GM18502 (cell line): ENCODE measurements around the gene PRSS56.

Source experiments
- ATAC-seq: cut with Tn5 transposase; IDR thresholded peaks from one replicate; pipeline ENCODE4 v1.9.1; 2021; ENCODE audit warnings: mild to moderate bottlenecking; ENCODE audit not compliant: unreplicated experiment, poor library complexity

PRSS56 gene

DNA sequence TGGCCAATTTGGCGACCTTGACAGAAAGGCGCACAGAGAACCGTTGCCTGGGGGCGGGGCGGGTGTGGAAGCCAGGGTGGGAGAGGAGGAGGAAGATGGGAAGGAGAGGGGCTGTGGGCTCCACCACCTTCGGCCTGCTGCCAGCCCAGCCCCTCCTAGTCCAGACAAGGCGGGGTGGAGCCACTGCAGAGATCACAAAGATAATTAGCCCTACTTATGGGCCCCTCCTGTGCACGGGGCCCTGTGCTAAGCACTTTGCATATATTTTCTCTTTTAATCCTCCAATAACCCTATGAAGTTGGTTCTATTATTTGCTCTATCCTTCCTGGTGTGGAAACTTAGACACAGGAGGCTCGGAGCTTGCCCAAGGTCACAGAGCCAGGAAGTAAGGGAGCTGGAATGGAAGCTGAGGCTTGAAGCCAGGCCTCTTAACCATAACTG, 18.8 kb upstream of the PRSS56 start:
- no peak for ATAC-seq

DNA sequence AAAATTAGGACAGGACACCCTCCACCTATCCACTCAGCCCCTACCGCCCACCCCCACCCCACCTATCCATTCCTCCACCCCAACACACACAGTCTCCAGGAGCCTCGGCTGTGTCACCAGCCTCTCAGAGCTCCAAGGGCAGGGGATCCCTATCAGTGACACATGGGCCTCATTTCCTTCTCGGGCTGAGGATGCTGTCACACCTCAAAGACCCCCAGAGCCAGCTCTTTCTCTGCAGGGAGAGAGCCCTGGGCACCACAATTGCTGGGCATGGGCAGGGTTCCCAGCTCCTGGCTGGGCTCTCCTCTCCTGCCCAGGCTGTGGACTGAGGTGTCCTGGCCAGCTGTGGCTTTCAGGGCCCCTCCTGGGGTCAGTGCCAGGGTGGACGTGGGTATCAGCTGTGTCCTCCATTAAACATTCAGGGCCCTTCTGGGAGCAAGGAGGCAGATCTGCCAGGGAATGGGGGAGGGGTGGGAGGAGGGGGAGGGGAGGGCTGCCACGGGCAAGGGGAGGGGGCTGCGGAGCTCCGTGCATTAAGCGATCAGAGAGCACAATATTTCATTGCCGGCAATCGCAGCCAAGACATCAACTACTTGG, 18.3 kb upstream of the PRSS56 start:
- ATAC-seq = no peak

DNA sequence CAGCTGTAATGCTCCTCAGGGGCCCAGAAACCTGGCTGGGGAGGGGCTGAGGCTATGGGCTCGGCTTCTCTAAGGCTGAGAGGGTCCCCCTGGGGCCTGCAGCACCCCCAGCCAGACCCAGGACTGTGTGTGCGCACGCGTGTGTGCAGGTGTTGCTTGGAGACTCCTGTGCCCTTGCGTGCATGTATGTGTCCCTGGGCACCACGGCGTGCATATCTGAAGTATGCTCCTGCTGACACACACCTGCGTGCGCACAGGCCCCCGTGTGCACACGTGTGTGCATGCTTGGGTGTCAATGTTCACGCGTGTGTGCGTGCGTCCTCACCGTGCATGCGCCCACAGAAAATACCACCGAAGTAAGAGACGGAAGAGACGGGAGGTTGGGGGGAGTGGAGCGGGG, 17.7 kb upstream of the PRSS56 start:
- no peak for ATAC-seq

DNA sequence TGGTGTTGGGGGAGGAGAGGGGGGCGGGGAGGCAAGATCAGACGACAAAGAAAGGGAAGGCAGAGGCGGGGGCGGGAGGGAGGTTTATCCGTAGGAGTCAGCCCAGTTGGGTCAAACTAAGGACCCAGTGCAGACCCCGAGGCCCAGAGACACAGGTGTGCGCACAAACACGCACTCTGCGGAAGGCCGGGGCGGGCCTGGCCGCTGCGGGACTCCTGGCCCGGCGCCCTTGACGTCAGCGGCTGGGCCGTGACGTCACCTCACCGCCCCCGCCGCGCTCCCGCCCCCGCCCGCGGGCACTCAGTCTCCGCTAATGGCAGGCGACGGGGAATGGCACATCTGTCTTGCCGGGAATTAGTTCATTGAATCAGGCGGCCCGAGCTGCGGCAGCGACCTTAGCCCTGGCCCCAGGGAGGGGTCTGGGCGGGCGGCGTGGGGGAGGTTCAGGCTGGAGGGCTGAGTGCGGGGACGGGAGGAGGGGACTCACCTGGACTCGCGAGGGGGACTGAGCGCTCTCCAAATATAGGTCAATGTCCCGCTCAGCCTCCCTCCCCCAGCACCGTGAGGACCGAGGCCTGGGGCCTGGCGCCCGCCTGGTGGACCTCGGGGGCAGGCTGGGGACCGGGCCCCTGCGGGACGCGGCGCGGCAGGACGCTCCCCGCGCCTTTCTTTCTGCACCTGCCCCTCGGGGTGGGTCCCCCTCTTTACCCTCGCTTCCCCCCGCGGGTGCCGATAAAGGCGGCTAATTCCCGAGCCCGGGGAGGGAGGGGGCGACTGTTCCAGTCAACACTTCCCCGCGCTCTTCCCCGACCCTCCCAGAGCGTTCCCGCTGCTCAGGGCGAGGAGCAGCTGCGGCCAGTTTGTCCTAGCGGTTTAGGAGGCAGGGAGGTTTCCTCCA, 17.0 kb upstream of the PRSS56 start:
- no peak for ATAC-seq

GRCh38 chr2:232503809-232504323, 16.3 kb upstream of the PRSS56 start:
- ATAC-seq = no peak

DNA sequence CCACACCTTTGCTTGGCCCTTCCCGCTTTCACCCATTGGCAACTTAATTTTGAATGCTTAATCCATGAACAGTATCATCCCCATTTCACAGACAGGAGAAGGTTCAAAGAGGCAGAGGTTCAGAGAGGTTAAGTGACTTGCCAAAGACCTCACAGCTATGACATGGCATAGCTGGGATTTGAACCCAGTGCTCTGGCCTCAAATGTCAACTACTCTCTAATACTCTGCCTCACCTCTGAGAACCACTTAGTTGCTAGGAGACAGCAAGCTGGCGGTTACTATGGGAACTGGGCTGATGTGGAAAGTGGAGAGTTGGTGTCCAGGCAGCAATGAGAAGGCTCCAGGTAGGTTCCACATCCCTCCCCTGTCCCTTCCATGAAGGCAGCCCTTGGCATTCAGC, 15.8 kb upstream of the PRSS56 start:
- no peak for ATAC-seq

GRCh38 chr2:232505856-232506255, 14.3 kb upstream of the PRSS56 start:
- no peak for ATAC-seq

DNA sequence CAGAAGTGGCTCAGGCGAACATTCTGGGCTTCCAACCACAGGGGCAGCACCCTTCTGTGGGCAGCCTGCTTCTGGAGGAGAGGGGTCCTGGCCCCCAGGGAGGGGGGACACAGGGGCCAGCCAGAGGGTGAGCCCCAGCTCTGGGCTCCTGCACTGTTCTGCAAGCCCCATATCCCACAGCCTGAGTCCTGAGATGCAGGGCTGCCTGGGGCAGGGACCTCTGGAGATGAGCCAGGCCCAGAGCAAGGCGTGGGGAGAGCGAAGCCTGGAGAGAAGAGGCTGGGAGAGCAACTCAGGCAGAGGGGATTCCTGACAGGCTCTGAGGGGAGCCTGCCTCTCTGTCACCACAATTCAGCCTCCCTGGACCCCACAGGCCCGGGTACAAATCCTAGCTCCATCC, 13.5 kb upstream of the PRSS56 start:
- no peak for ATAC-seq

- no peak for ATAC-seq
Measured at GRCh38 chr2:232508251-232508650, 11.9 kb upstream of the PRSS56 start.

DNA sequence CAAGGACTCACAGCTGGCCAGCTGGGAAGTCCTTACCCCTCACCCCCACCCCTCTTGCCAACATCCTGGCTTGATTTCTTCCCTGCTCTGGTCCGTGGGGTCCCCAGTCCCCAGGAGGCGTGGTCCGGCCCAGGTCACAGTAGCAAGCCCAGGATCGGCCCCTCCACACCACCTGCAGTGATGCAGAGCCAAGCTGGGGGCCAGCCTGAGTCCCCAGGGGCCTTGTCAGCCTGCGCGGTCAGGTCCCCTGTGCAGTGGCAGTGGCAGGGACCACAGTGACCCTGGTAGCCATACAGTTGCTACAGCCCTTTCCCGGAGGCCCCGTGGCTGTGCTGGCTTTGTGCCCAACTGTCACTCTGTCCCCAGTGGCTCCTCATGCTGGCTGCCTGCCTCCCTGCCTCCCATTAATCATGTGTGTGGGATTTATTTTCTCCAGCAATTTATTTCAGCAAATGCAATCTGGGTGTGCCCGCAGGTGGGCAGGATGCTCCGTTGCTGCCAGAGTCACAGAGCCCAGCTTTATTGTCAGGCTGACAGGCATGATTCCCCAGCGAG, 8.8 kb upstream of the PRSS56 start:
- no peak for ATAC-seq

DNA sequence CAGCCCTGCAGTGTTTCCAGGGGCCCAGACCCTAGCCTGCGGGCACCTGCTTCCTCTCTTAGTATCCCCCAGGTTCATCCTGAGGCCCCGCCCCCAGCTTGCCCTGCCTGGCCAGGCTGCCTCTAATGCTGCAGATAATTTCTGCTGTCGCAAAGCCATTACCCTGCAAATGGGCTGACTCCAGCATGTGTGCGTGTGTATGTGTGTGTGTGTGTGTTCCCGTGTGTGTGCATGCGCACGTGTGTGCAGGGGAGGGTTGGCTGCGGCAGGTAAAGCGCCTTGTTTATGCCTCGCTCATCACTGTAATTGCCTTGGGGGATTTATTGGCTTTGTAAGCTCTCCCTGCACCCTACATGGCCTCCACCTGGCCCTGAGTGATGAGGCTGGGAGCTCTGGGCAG, 7.6 kb upstream of the PRSS56 start:
- ATAC-seq = no peak

GRCh38 chr2:232513353-232513752, 6.8 kb upstream of the PRSS56 start:
- no peak for ATAC-seq

- ATAC-seq = no peak
Measured at GRCh38 chr2:232515639-232516038, 4.5 kb upstream of the PRSS56 start.

DNA sequence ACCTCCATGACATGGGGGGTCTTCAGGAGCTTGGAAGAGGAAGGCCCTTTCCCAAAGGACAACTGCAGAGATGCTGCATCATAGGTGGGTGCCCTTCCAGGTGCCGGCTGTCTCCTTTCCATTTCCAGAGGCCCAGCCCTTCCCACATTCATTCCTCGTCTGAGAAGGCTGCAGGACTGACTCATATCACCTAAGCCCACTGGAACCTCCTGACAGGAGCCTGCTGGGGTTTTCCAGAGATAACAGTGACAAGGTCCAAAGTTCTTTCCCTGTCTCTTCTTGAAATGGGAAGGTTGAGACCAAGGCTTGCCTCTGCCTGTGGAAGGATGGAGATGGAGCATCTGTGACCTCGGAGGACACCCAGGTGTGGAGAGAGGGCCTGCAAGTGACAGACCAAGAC, 3.6 kb upstream of the PRSS56 start:
- no peak for ATAC-seq

GRCh38 chr2:232518844-232519243, 1.3 kb upstream of the PRSS56 start:
- ATAC-seq = no peak

- ATAC-seq = no peak
Measured at GRCh38 chr2:232520489-232520888, 301 bp downstream of the PRSS56 start.

DNA sequence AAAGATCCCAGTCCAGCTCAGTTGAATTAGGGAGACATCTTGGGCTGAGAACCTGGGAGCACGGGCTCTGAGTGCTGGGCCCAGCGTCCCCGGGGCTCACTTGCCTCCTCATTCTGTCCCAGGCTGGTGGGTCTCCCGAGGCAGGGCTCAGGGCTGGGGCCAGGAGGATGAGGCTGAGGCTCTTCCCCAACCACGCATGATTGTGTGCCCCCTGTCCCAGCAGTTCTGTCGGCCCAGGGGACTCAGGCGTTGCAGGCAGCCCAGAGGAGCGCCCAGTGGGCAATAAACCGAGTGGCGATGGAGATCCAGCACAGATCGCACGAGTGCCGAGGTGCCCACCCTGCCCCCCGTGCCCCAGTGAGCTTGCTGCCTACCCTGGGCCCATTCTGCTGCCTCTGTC, 910 bp downstream of the PRSS56 start:
- ATAC-seq = no peak

DNA sequence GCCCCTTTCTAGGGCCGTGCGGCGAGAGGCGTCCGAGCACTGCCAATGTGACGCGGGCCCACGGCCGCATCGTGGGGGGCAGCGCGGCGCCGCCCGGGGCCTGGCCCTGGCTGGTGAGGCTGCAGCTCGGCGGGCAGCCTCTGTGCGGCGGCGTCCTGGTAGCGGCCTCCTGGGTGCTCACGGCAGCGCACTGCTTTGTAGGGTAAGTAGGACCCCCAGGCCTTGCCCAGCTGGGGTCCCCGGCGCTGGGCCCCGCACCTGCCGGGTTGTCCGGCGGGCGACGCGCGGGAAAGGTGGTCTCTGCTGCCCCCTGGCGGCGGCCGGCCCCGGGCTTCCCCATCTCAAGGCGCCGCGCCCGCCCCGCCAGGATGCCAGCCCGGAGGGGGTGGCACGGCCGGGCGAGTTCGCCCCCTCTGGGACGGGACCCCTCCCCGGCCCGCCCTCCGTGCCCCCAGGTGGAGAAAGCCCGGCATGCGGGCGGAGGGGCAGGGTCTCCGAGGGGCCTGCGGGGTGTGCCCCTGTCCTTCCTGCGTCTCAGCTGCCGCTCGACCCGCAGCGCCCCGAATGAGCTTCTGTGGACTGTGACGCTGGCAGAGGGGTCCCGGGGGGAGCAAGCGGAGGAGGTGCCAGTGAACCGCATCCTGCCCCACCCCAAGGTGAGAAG, 1.9 kb downstream of the PRSS56 start:
- ATAC-seq = no peak

GRCh38 chr2:232522623-232523401, 2.6 kb downstream of the PRSS56 start:
- no peak for ATAC-seq

- no peak for ATAC-seq
Measured at GRCh38 chr2:232523402-232523681, 3.2 kb downstream of the PRSS56 start.
